Breast epithelium (tissue), 4 donors: Measurements from ENCODE around the gene SAP25. TPM values are rescaled to one million over a fixed set of nuclear protein-coding genes. Genes with fewer than 3 reads are reported as not detected.

ENCODE experiments used
- DNase-seq, 2 donors: peaks; one replicate each; pipeline ENCODE4 v3.0.0-alpha.2; 2019; ENCODE audit warnings: low spot score in 2 of 2
- H3K27ac ChIP-seq, 2 donors: fragments of 200-600 bp; sonication (generic) in 1 of 2; one replicate each; pipeline ENCODE4 v1.5.1; 2016 to 2019; ENCODE audit warnings: mild to moderate bottlenecking in 1 of 2
- H3K27me3 ChIP-seq, 2 donors: fragments of 200-600 bp; sonication (generic) in 1 of 2; one replicate each; pipeline versions ENCODE4 v1.5.1 to v1.6.0; 2017 to 2019; ENCODE audit warnings: control low read depth in 1 of 2, mild to moderate bottlenecking in 1 of 2
- H3K36me3 ChIP-seq: fragments of 200-600 bp; one replicate; pipeline ENCODE4 v1.5.1; 2019
- H3K4me1 ChIP-seq, 2 donors: fragments of 200-600 bp; sonication (generic); one replicate each; pipeline ENCODE4 v1.5.1; 2016 to 2019; ENCODE audit warnings: control low read depth in 1 of 2
- H3K4me3 ChIP-seq, 3 donors: fragments of 200-600 bp; sonication (generic); 1 replicate in 2 of 3; 2 replicates in 1 of 3; pipeline ENCODE4 v1.5.1; 2016 to 2019; ENCODE audit warnings: mild to moderate bottlenecking in 3 of 3, moderate library complexity in 2 of 3
- H3K9me3 ChIP-seq, 2 donors: fragments of 200-600 bp; sonication (generic) in 1 of 2; one replicate each; pipeline ENCODE4 v1.5.1; 2016 to 2019; ENCODE audit warnings: control low read depth in 1 of 2
- POLR2A ChIP-seq: fragments of 450-650 bp; IDR thresholded peaks from one replicate; pipeline ENCODE4 v1.6.1; 2016; ENCODE audit warnings: antibody characterized with exemption, mild to moderate bottlenecking, moderate library complexity
- POLR2AphosphoS5 ChIP-seq, 3 donors: sonication (generic); formaldehyde crosslinking; IDR thresholded peaks; one replicate each; pipeline ENCODE4 v1.6.1; 2017; ENCODE audit warnings: antibody characterized with exemption in 3 of 3
- intact Hi-C: fragments of 100-400 bp; cut with DNase I; formaldehyde crosslinking; loops from one replicate; pipeline ENCODE4 v1.15.1; 2023; ENCODE audit warnings: low total_unique reads
- total RNA-seq, 3 donors: library from RNA; depleted of rRNA; stranded (reverse); fragments of >200 nt; gene quantifications; one replicate each; pipeline ENCODE4 v1.1.0, GENCODE V29; 2016
- TF ChIP-seq, protein P1 (sequence below), 3 donors: fragments of 450-650 bp; IDR thresholded peaks; one replicate each; pipeline ENCODE4 v1.5.1; 2016 to 2017; ENCODE audit warnings: antibody characterized with exemption in 3 of 3, mild to moderate bottlenecking in 3 of 3, moderate library complexity in 3 of 3

The SAP25 gene
- total RNA-seq, 3 donors from 2014 or later: 0.96 to 2.2 (median 0.98) TPM

DNA sequence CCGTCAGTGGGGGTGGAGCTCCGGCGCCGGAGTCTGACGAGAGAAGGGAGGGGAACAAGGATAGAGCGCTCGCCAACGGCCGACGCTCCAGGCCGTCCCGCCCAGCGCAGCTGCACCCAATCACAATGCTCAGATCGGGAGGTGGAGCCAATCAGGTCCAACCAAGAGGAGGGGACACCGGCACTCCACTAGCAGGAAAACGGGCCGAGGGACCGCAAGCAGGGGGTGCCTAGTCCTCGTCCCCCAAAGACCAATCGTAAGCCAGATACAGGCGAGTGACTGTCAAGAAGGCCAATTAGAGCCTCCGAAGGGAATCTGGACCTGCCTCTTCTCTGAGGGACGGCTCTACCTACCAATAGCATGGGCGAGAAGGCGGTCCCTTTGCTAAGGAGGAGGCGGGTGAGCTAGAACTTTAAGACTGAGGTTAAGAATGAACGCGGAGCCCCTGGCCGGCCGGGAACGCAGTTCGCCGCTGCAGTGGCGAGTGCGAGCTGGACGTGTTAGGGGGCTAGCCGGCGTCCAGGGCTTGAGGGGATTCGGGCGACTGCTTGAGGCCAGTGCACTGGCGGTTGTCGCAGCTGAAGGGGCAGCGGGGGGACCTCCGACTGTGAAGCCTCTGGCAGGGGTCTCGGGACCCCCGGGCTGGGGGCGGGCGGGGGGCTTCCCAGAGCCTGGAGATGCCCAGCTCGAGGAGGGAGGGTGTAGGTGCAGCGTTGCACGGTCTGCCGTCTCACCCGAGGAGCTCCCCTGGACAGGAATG lies 12.7 kb upstream of the SAP25 start, which contains the start of gene FBXO24:
Gene FBXO24 (plus strand): TSS at position 63 of the 760 bp plus-strand sequence. CDS start 298 bp downstream, at position 361.
- peak within 1 kb of the TSS; percentile 98 to 99 for H3K27ac ChIP-seq
- DNase-seq: peak; percentile 100
- TF ChIP-seq POLR2AphosphoS5 (IDR thresholded peaks at IDR 0.05) (peak in 1 of 3 donors; percentile 21), POLR2A (no peak)
- no peaks in the 10 kb centered on the region for H3K9me3 ChIP-seq
- H3K36me3 ChIP-seq: peaks cover under 1% of the 10 kb centered on the region
- peaks cover 5 to 23% of the 10 kb centered on the region in 2 donors for H3K4me1 ChIP-seq
- peak within 1 kb of the TSS; percentile 91 to 97 (median 95) for H3K4me3 ChIP-seq
- intact Hi-C loops: no loop called here
- no peaks in the 10 kb centered on the region for H3K27me3 ChIP-seq

DNA sequence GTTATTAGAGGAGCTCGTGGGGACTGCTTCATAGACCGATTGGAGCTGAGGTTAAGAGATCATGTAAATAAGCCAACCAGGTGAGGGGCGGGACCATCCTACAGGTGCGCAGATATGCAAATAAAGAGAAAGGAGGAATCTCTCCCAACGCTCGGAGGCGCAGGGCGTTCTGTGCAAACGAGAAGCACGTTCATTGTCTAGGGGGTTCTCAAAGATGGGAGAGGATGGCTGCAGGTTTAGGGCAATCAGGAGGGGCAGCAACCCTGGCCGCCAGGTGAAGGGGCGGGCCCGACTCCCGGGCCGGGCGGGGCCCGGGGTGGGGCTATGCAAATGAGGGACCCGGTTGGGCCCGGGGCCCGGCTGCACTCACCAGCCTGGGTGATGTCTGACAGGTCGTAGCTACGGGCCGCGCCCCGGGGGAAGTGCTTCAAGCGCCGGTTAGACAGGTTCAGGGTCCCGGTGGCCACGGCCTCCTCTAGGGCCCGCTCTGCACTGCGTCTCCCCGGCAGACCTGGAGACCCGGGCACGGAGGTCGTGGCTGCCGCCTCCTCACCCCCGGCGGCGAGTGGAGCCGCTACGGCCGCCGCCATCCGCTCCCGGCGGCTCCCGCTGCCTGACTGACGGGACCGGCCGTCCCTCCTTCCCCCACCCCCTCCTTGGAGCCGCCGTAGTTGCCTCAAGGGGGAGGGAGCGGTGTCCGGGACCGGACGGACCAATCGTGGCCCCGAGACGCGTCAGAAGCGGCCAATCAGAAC lies 12.0 kb upstream of the SAP25 start, which contains the start of gene LRCH4:
Gene LRCH4 (minus strand): TSS at position 619 of the 755 bp plus-strand sequence. CDS start 29 bp downstream, at position 590.
- Histone ChIP-seq H3K4me3 (peak within 1 kb of the TSS; percentile 91 to 97 (median 95)), H3K9me3 (no peaks in the 10 kb centered on the region), H3K4me1 (peaks cover 5 to 23% of the 10 kb centered on the region in 2 donors), H3K27me3 (no peaks in the 10 kb centered on the region), H3K36me3 (peaks cover 7% of the 10 kb centered on the region), H3K27ac (peak within 1 kb of the TSS; percentile 98 to 99)
- intact Hi-C loops: no loop called here
- peak; percentile 53 to 56 for DNase-seq
- TF ChIP-seq POLR2AphosphoS5 (IDR thresholded peaks at IDR 0.05) (peak; percentile 98 to 99 (median 98)), POLR2A (peak; percentile 98)
- TF ChIP-seq, protein P1, sequence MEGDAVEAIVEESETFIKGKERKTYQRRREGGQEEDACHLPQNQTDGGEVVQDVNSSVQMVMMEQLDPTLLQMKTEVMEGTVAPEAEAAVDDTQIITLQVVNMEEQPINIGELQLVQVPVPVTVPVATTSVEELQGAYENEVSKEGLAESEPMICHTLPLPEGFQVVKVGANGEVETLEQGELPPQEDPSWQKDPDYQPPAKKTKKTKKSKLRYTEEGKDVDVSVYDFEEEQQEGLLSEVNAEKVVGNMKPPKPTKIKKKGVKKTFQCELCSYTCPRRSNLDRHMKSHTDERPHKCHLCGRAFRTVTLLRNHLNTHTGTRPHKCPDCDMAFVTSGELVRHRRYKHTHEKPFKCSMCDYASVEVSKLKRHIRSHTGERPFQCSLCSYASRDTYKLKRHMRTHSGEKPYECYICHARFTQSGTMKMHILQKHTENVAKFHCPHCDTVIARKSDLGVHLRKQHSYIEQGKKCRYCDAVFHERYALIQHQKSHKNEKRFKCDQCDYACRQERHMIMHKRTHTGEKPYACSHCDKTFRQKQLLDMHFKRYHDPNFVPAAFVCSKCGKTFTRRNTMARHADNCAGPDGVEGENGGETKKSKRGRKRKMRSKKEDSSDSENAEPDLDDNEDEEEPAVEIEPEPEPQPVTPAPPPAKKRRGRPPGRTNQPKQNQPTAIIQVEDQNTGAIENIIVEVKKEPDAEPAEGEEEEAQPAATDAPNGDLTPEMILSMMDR (IDR thresholded peaks at IDR 0.05): no peak

DNA sequence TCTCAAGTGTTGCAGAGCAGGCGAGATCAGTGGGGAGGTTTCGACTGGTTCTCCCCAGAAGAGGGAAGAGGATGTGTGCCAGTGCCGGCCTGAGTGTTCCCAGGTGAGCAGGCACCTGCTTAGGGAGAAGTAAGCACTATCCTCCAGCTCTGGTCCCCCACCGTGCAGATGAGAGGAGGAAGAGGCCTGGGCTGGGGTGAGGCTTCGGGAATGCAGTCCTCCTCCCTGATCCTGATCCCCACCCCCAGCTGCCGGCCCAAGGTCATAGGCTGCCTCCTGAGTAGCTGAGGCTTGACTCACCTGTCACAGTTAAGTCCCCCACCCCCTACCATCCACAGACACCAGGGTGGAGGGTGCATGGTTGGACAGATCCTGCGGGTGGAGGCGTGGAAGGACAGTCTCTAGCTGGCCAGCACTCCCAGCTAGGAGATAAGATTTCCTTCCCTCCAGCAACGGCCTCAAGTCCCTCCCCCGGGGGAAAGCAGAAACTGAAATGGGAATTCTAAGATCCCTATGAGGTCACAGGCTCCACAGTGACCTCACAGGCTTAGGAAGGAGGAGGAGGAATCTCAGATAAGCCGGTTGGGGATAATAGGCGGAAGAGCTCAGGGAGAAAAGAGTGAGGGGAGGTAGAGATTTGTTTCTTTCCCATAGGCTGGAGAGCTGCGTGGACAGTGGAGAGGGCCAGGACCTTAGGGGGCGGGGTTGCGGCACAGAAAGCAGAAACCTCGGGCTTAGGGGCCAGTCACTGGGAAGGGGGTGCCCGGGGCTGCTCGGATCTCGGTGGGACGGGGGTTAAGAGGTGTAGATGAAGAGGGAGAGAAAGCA lies 11.2 kb upstream of the SAP25 start:
- intact Hi-C loops: no loop called here
- Histone ChIP-seq H3K27ac (peak overlapping the region; percentile 98 to 99), H3K4me3 (peak overlapping the region; percentile 91 to 97 (median 95)), H3K9me3 (no peaks in the 10 kb centered on the region), H3K4me1 (peaks cover 5 to 23% of the 10 kb centered on the region in 2 donors), H3K27me3 (no peaks in the 10 kb centered on the region), H3K36me3 (peaks cover 7% of the 10 kb centered on the region)
- TF ChIP-seq POLR2A: no peak
- no peak for TF ChIP-seq POLR2AphosphoS5 (IDR thresholded peaks at IDR 0.05)
- TF ChIP-seq, protein P1 (IDR thresholded peaks at IDR 0.05): no peak
- peak in 1 of 2 donors; percentile 53 for DNase-seq

DNA sequence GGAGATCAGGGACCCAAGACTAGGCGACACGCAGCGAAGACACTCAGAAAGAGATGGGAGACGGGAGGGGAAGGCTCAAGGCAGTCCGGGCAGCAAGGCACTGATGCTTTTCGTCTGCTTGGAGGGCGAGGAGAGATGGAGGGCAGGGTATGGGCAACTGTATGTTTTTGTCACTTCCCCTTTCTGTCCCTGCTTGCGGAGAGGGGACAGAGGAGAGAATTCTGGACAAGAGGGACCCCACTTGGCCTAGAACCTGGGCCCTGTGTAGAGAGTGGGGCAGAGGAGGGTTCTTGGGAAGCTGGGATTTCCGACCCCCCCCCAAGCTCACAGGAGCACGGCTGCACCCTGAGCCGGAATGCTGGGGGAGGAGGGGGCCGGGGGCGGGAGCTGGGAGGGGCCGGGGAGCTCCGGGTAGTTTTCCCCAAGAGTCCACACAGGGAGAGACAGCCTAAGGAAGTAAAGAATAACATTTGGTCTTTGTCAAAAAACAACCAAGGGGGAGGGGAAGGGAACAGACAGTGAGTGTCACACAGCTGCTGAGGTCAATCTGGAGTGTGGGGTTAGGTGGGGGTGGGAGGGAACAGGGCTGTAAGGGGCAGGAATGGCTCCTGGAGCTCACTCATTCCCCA lies 10.5 kb upstream of the SAP25 start:
- intact Hi-C loops: no loop called here
- Histone ChIP-seq H3K27ac (peak overlapping the region; percentile 98 to 99), H3K4me1 (peaks cover 5 to 23% of the 10 kb centered on the region in 2 donors)

More for the DNA sequence above, 10.5 kb upstream of the SAP25 start:
- DNase-seq: peak in 1 of 2 donors; percentile 43
- no peak for TF ChIP-seq POLR2A
- TF ChIP-seq, protein P1 (IDR thresholded peaks at IDR 0.05): no peak
- TF ChIP-seq POLR2AphosphoS5 (IDR thresholded peaks at IDR 0.05): no peak
- no peaks in the 10 kb centered on the region for H3K9me3 ChIP-seq
- no peaks in the 10 kb centered on the region for H3K27me3 ChIP-seq
- H3K36me3 ChIP-seq: peaks cover 7% of the 10 kb centered on the region
- peak overlapping the region; percentile 91 to 97 (median 95) for H3K4me3 ChIP-seq
